Tibial nerve (tissue), 4 donors: ENCODE measurements around the gene USP47. TPM values are rescaled to one million over a fixed set of nuclear protein-coding genes. Genes with fewer than 3 reads are reported as not detected.

Experiments used
- DNase-seq, 2 donors: peaks; one replicate each; pipeline ENCODE4 v3.0.0-alpha.2; 2019; ENCODE audit warnings: low spot score in 2 of 2
- H3K27ac ChIP-seq, 4 donors: fragments of 200-600 bp; sonication (generic) in 3 of 4; one replicate each; pipeline ENCODE4 v1.5.1; 2017 to 2019; ENCODE audit warnings: mild to moderate bottlenecking in 1 of 4
- H3K27me3 ChIP-seq, 2 donors: fragments of 200-600 bp; sonication (generic) in 1 of 2; one replicate each; pipeline versions ENCODE4 v1.5.1 to v1.6.0; 2017 to 2019
- H3K36me3 ChIP-seq, 3 donors: fragments of 200-600 bp; sonication (generic); one replicate each; pipeline ENCODE4 v1.5.1; 2018 to 2019
- H3K4me1 ChIP-seq, 4 donors: fragments of 200-600 bp; sonication (generic) in 3 of 4; one replicate each; pipeline ENCODE4 v1.5.1; 2017 to 2019
- H3K4me3 ChIP-seq, 4 donors: fragments of 200-600 bp; sonication (generic) in 3 of 4; one replicate each; pipeline ENCODE4 v1.5.1; 2017 to 2019; ENCODE audit warnings: mild to moderate bottlenecking in 1 of 4, moderate library complexity in 1 of 4
- H3K9me3 ChIP-seq, 4 donors: fragments of 200-600 bp; sonication (generic) in 3 of 4; one replicate each; pipeline ENCODE4 v1.5.1; 2017 to 2019
- CTCF ChIP-seq, 5 experiments: fragments of 200-600 bp in 3 of 5; fragments of 450-650 bp in 2 of 5; sonication (generic) in 3 of 5; IDR thresholded peaks; one replicate each; pipeline ENCODE4 v1.5.1; 2016 to 2019; ENCODE audit warnings: antibody characterized with exemption in 5 of 5, mild to moderate bottlenecking in 3 of 5, moderate library complexity in 2 of 5
- EP300 ChIP-seq, 2 donors: sonication (generic); formaldehyde crosslinking; IDR thresholded peaks; one replicate each; pipeline ENCODE4 v1.6.1; 2017; ENCODE audit warnings: antibody characterized with exemption in 2 of 2, mild to moderate bottlenecking in 1 of 2
- POLR2A ChIP-seq, 2 donors: fragments of 450-650 bp; IDR thresholded peaks; one replicate each; pipeline ENCODE4 v1.6.1; 2017; ENCODE audit warnings: antibody characterized with exemption in 2 of 2, mild to moderate bottlenecking in 2 of 2, moderate library complexity in 2 of 2
- WGBS, 2 donors: methylation state at CpG; one replicate each; pipeline ENCODE4 v1.1.5; 2018; 5-methylcytosine and 5-hydroxymethylcytosine counted together
- total RNA-seq, 4 donors: library from RNA; depleted of rRNA; stranded (reverse); fragments of >200 nt; gene quantifications; one replicate each; pipeline ENCODE4 v1.1.0, GENCODE V29; 2016

USP47 gene
- total RNA-seq, 4 donors from 2014 or later = 63.3 to 91.8 (median 84.5) TPM

GRCh38 chr11:11923828-11924227, 82.1 kb downstream of the USP47 start:
- Histone ChIP-seq H3K4me1 (peaks cover 0 to 10% (median 2%) of the 10 kb centered on the region in 4 donors), H3K4me3 (no peak overlapping the region), H3K36me3 (peaks cover 0 to 37% (median 0%) of the 10 kb centered on the region in 3 donors), H3K9me3 (peaks cover 0 to 3% (median 0%) of the 10 kb centered on the region in 4 donors), H3K27ac (no peak overlapping the region), H3K27me3 (no peaks in the 10 kb centered on the region)
- DNase-seq = no peak
- TF ChIP-seq POLR2A (IDR thresholded peaks at IDR 0.05) = no peak
- no peak for TF ChIP-seq EP300 (IDR thresholded peaks at IDR 0.05)
- TF ChIP-seq CTCF (IDR thresholded peaks at IDR 0.05) = no peak

- no peak for DNase-seq
- Histone ChIP-seq H3K4me1 (peaks cover 0 to 7% (median 0%) of the 10 kb centered on the region in 4 donors), H3K27ac (no peak overlapping the region), H3K4me3 (no peak overlapping the region), H3K9me3 (peaks cover 0 to 3% (median 0%) of the 10 kb centered on the region in 4 donors), H3K27me3 (no peaks in the 10 kb centered on the region), H3K36me3 (peaks cover 0 to 58% (median 0%) of the 10 kb centered on the region in 3 donors)
- 78 to 91% methylated on average over 2 of the region's 2 CpGs for WGBS, 2 donors
- TF ChIP-seq EP300 (IDR thresholded peaks at IDR 0.05) (no peak), POLR2A (IDR thresholded peaks at IDR 0.05) (no peak), CTCF (IDR thresholded peaks at IDR 0.05) (no peak)
Observed at GRCh38 chr11:11929920-11930319, 88.1 kb downstream of the USP47 start.

GRCh38 chr11:11931461-11932055, 89.8 kb downstream of the USP47 start:
- WGBS, 2 donors = 52 to 53% methylated on average over 5 of the region's 5 CpGs
- TF ChIP-seq POLR2A (IDR thresholded peaks at IDR 0.05) (no peak), CTCF (IDR thresholded peaks at IDR 0.05) (peak; percentile 44 to 82 (median 62)), EP300 (IDR thresholded peaks at IDR 0.05) (peak in 1 of 2 donors; percentile 27)
- Histone ChIP-seq H3K36me3 (peaks cover 0 to 59% (median 0%) of the 10 kb centered on the region in 3 donors), H3K9me3 (peaks cover 0 to 3% (median 0%) of the 10 kb centered on the region in 4 donors), H3K4me3 (no peak overlapping the region), H3K4me1 (peaks cover 0 to 7% (median 0%) of the 10 kb centered on the region in 4 donors), H3K27ac (no peak overlapping the region), H3K27me3 (no peaks in the 10 kb centered on the region)
- peak in 1 of 2 donors; percentile 54 for DNase-seq

GRCh38 chr11:11935536-11935935, 93.8 kb downstream of the USP47 start:
- WGBS, 2 donors = 93 to 96% methylated on average over 2 of the region's 2 CpGs
- Histone ChIP-seq H3K36me3 (peaks cover 0 to 59% (median 0%) of the 10 kb centered on the region in 3 donors), H3K4me3 (no peak overlapping the region), H3K9me3 (no peaks in the 10 kb centered on the region), H3K27me3 (no peaks in the 10 kb centered on the region), H3K27ac (no peak overlapping the region), H3K4me1 (peaks cover 0 to 7% (median 0%) of the 10 kb centered on the region in 4 donors)
- DNase-seq = no peak
- TF ChIP-seq POLR2A (IDR thresholded peaks at IDR 0.05) = no peak
- TF ChIP-seq CTCF (IDR thresholded peaks at IDR 0.05) = no peak
- TF ChIP-seq EP300 (IDR thresholded peaks at IDR 0.05) = no peak

GRCh38 chr11:11937433-11937832, 95.7 kb downstream of the USP47 start:
- WGBS, 2 donors = 60 to 61% methylated on average over 3 of the region's 3 CpGs
- no peaks in the 10 kb centered on the region for H3K9me3 ChIP-seq
- TF ChIP-seq EP300 (IDR thresholded peaks at IDR 0.05) (no peak), CTCF (IDR thresholded peaks at IDR 0.05) (no peak), POLR2A (IDR thresholded peaks at IDR 0.05) (no peak)
- no peak for DNase-seq
- H3K27ac ChIP-seq = no peak overlapping the region
- no peaks in the 10 kb centered on the region for H3K27me3 ChIP-seq
- no peaks in the 10 kb centered on the region for H3K4me1 ChIP-seq
- no peak overlapping the region for H3K4me3 ChIP-seq
- peaks cover 0 to 70% (median 0%) of the 10 kb centered on the region in 3 donors for H3K36me3 ChIP-seq
